Measurements from ENCODE around the gene NUP93. TPM values are rescaled to one million over a fixed set of nuclear protein-coding genes. Genes with fewer than 3 reads are reported as not detected.

NUP93 gene
- total RNA-seq, 2 experiments from 2014 or later: 129 to 143 TPM

- no peak overlapping the region for H3K27ac Mint-ChIP-seq
- peaks cover 3% of the 10 kb centered on the region for H3K27me3 Mint-ChIP-seq (ENCODE audit: low read depth)
- peaks cover 2% of the 10 kb centered on the region for H3K4me1 Mint-ChIP-seq (ENCODE audit: low read depth)
- ATAC-seq (no peak), DNase-seq (no peak)
- POLR2A ChIA-PET: no interaction called here
- no peaks in the 10 kb centered on the region for H3K9me3 Mint-ChIP-seq (ENCODE audit: insufficient read depth)
- no peak overlapping the region for H3K4me3 Mint-ChIP-seq
- CTCF ChIA-PET: interaction anchor here (2.0 kb wide), 1 partner anchor 11 kb away, joined by 7 read pairs; no protein-coding TSS in a partner anchor
- H3K36me3 Mint-ChIP-seq (ENCODE audit: low read depth): peaks cover 4% of the 10 kb centered on the region
Observed at GRCh38 chr16:56690420-56691122, 39.4 kb upstream of the NUP93 start.

- no peaks in the 10 kb centered on the region for H3K36me3 Mint-ChIP-seq (ENCODE audit: low read depth)
- H3K4me1 Mint-ChIP-seq (ENCODE audit: low read depth): no peaks in the 10 kb centered on the region
- H3K27ac Mint-ChIP-seq: no peak overlapping the region
- H3K4me3 Mint-ChIP-seq: no peak overlapping the region
- no peak for ATAC-seq
- no peak for DNase-seq
- H3K27me3 Mint-ChIP-seq (ENCODE audit: low read depth): peaks cover 3% of the 10 kb centered on the region
- ChIA-PET POLR2A (no interaction called here), CTCF (interaction anchor here (0.7 kb wide), 1 partner anchor 9 kb away, joined by 3 read pairs; no protein-coding TSS in a partner anchor)
- H3K9me3 Mint-ChIP-seq (ENCODE audit: insufficient read depth): no peaks in the 10 kb centered on the region
Observed at GRCh38 chr16:56691885-56692284, 38.0 kb upstream of the NUP93 start.

GRCh38 chr16:56695246-56695645 lies 34.7 kb upstream of the NUP93 start:
- Mint-ChIP-seq H3K36me3 (ENCODE audit: low read depth) (no peaks in the 10 kb centered on the region), H3K4me3 (no peak overlapping the region), H3K9me3 (ENCODE audit: insufficient read depth) (no peaks in the 10 kb centered on the region), H3K27me3 (ENCODE audit: low read depth) (peaks cover 2% of the 10 kb centered on the region), H3K27ac (no peak overlapping the region), H3K4me1 (ENCODE audit: low read depth) (no peaks in the 10 kb centered on the region)
- DNase-seq (no peak), ATAC-seq (no peak)
- POLR2A ChIA-PET: no interaction called here
- CTCF ChIA-PET: interaction anchor here (1.6 to 1.8 kb wide), 2 partner anchors 91 to 118 kb away, joined by 4 to 5 read pairs; no protein-coding TSS in a partner anchor

GRCh38 chr16:56697456-56698155 lies 32.3 kb upstream of the NUP93 start:
- Mint-ChIP-seq H3K36me3 (ENCODE audit: low read depth) (no peaks in the 10 kb centered on the region), H3K27me3 (ENCODE audit: low read depth) (no peaks in the 10 kb centered on the region), H3K4me3 (no peak overlapping the region), H3K4me1 (ENCODE audit: low read depth) (peaks cover 11% of the 10 kb centered on the region), H3K9me3 (ENCODE audit: insufficient read depth) (no peaks in the 10 kb centered on the region), H3K27ac (no peak overlapping the region)
- ChIA-PET CTCF (interaction anchor here (1.0 to 2.2 kb wide), 3 partner anchors 24 to 121 kb away, joined by 6 to 8 read pairs (median 6); no protein-coding TSS in a partner anchor), POLR2A (interaction anchor here (2.1 kb wide), 1 partner anchor 15 kb away, joined by 9 read pairs; the partner anchor contains the start of gene MT1X)
- ATAC-seq (no peak), DNase-seq (no peak)

- no peak overlapping the region for H3K27ac Mint-ChIP-seq
- no peaks in the 10 kb centered on the region for H3K27me3 Mint-ChIP-seq (ENCODE audit: low read depth)
- POLR2A ChIA-PET: interaction anchor here (0.7 kb wide), 1 partner anchor 12 kb away, joined by 3 read pairs; no protein-coding TSS in a partner anchor
- ATAC-seq (no peak), DNase-seq (no peak)
- no peak overlapping the region for H3K4me3 Mint-ChIP-seq
- H3K9me3 Mint-ChIP-seq (ENCODE audit: insufficient read depth): no peaks in the 10 kb centered on the region
- no peaks in the 10 kb centered on the region for H3K36me3 Mint-ChIP-seq (ENCODE audit: low read depth)
- peaks cover 11% of the 10 kb centered on the region for H3K4me1 Mint-ChIP-seq (ENCODE audit: low read depth)
- CTCF ChIA-PET: interaction anchor here (1.9 to 5.9 kb wide), 10 partner anchors 9 to 186 kb away, joined by 5 to 143 read pairs (median 23); partner anchors contain the start of genes MT1G and MT1H
Observed at GRCh38 chr16:56700195-56700594, 29.7 kb upstream of the NUP93 start.

- ATAC-seq: no peak
- Mint-ChIP-seq H3K27me3 (ENCODE audit: low read depth) (no peaks in the 10 kb centered on the region), H3K9me3 (ENCODE audit: insufficient read depth) (no peaks in the 10 kb centered on the region), H3K36me3 (ENCODE audit: low read depth) (no peaks in the 10 kb centered on the region), H3K4me3 (no peak overlapping the region), H3K4me1 (ENCODE audit: low read depth) (peaks cover 11% of the 10 kb centered on the region), H3K27ac (no peak overlapping the region)
- ChIA-PET POLR2A (interaction anchor here (0.7 to 2.3 kb wide), 2 partner anchors 12 to 18 kb away, joined by 3 to 24 read pairs; partner anchors contain the start of gene MT1X), CTCF (interaction anchor here (1.3 to 5.9 kb wide), 14 partner anchors 8 to 187 kb away, joined by 5 to 143 read pairs (median 16); partner anchors contain the start of genes MT1G, MT1H and MT1X)
- no peak for DNase-seq
Observed at GRCh38 chr16:56700631-56701030, 29.3 kb upstream of the NUP93 start.

GRCh38 chr16:56701534-56701933 lies 28.4 kb upstream of the NUP93 start:
- Mint-ChIP-seq H3K4me1 (ENCODE audit: low read depth) (peaks cover 11% of the 10 kb centered on the region), H3K27me3 (ENCODE audit: low read depth) (no peaks in the 10 kb centered on the region), H3K4me3 (no peak overlapping the region), H3K36me3 (ENCODE audit: low read depth) (no peaks in the 10 kb centered on the region), H3K27ac (peak overlapping the region; percentile 60), H3K9me3 (ENCODE audit: insufficient read depth) (no peaks in the 10 kb centered on the region)
- ATAC-seq (no peak), DNase-seq (no peak)
- POLR2A ChIA-PET: interaction anchor here (0.6 to 2.3 kb wide), 5 partner anchors 19 to 424 kb away, joined by 3 to 24 read pairs (median 3); partner anchors contain the start of gene MT1X
- CTCF ChIA-PET: interaction anchor here (0.6 to 5.9 kb wide), 68 partner anchors 8 to 274 kb away, joined by 3 to 143 read pairs (median 5); partner anchors contain the start of genes MT1A, MT1E, MT1G and MT1H

- DNase-seq (no peak), ATAC-seq (no peak)
- Mint-ChIP-seq H3K27ac (no peak overlapping the region), H3K4me1 (ENCODE audit: low read depth) (peaks cover 16% of the 10 kb centered on the region), H3K9me3 (ENCODE audit: insufficient read depth) (no peaks in the 10 kb centered on the region), H3K4me3 (no peak overlapping the region), H3K36me3 (ENCODE audit: low read depth) (no peaks in the 10 kb centered on the region), H3K27me3 (ENCODE audit: low read depth) (no peaks in the 10 kb centered on the region)
- POLR2A ChIA-PET: interaction anchor here (0.9 to 2.3 kb wide), 2 partner anchors 20 to 94 kb away, joined by 4 to 24 read pairs; partner anchors contain the start of genes MT1X and MT2A
- CTCF ChIA-PET: interaction anchor here (0.9 to 5.9 kb wide), 34 partner anchors 10 to 250 kb away, joined by 3 to 143 read pairs (median 7); partner anchors contain the start of genes MT1G, MT1H, MT1X and MT2A
Observed at GRCh38 chr16:56702836-56703235, 27.1 kb upstream of the NUP93 start.

GRCh38 chr16:56708525-56709442 lies 21.1 kb upstream of the NUP93 start:
- ATAC-seq (peak; percentile 85), DNase-seq (peak; percentile 72)
- Mint-ChIP-seq H3K9me3 (ENCODE audit: insufficient read depth) (no peaks in the 10 kb centered on the region), H3K4me1 (ENCODE audit: low read depth) (peaks cover 41% of the 10 kb centered on the region), H3K4me3 (peak overlapping the region; percentile 80), H3K27ac (peak overlapping the region; percentile 93), H3K27me3 (ENCODE audit: low read depth) (no peaks in the 10 kb centered on the region), H3K36me3 (ENCODE audit: low read depth) (peaks cover 8% of the 10 kb centered on the region)
- CTCF ChIA-PET: interaction anchor here (0.7 to 5.4 kb wide), 20 partner anchors 8 to 243 kb away, joined by 3 to 36 read pairs (median 4); partner anchors contain the start of gene MT1X
- POLR2A ChIA-PET: interaction anchor here (0.5 to 3.4 kb wide), 14 partner anchors 9 to 893 kb away, joined by 3 to 23 read pairs (median 3); partner anchors contain the start of genes MT1X, MT2A and NUP93

- ChIA-PET CTCF (interaction anchor here (0.9 to 5.4 kb wide), 9 partner anchors 9 to 138 kb away, joined by 3 to 36 read pairs (median 5); no protein-coding TSS in a partner anchor), POLR2A (interaction anchor here (0.5 to 3.4 kb wide), 7 partner anchors 15 to 892 kb away, joined by 3 to 23 read pairs (median 3); partner anchors contain the start of genes MT1X and NUP93)
- DNase-seq (no peak), ATAC-seq (no peak)
- peaks cover 8% of the 10 kb centered on the region for H3K36me3 Mint-ChIP-seq (ENCODE audit: low read depth)
- H3K9me3 Mint-ChIP-seq (ENCODE audit: insufficient read depth): no peaks in the 10 kb centered on the region
- H3K27me3 Mint-ChIP-seq (ENCODE audit: low read depth): no peaks in the 10 kb centered on the region
- peaks cover 41% of the 10 kb centered on the region for H3K4me1 Mint-ChIP-seq (ENCODE audit: low read depth)
- peak overlapping the region; percentile 80 for H3K4me3 Mint-ChIP-seq
- peak overlapping the region; percentile 93 for H3K27ac Mint-ChIP-seq
Observed at GRCh38 chr16:56709443-56710040, 20.4 kb upstream of the NUP93 start.

Data from activated CD8-positive, alpha-beta T cell treated with anti-CD3 and anti-CD28 coated beads, Interleukin-2, amount 10 ng/mL, durations not matched to agents 7 days and 5 days (primary cell).